Fibroblast of villous mesenchyme (primary cell): ENCODE results near the gene SS18L1. TPM values are rescaled to one million over a fixed set of nuclear protein-coding genes. Genes with fewer than 3 reads are reported as not detected.

Experiments used
- DNase-seq: peaks from one replicate; pipeline ENCODE4 v3.0.0-alpha.2; 2010; ENCODE audit warnings: low read depth
- H3K4me3 ChIP-seq: 2 replicates; pipeline ENCODE4 v1.5.1; 2011; ENCODE audit warnings: low read depth, mild to moderate bottlenecking, low read length
- total RNA-seq: library from RNA; depleted of rRNA; stranded (reverse); fragments of >200 nt; gene quantifications from 2 replicates; pipeline ENCODE4 v1.2.3, GENCODE V29; 2012
- TF ChIP-seq, protein P1 (sequence below): IDR thresholded peaks from 2 replicates; pipeline ENCODE4 v1.5.1; 2012; ENCODE audit warnings: low read depth, mild to moderate bottlenecking, low read length; ENCODE audit not compliant: insufficient read depth

SS18L1 gene
- total RNA-seq, 1 donor, result 14.2 TPM

- no peak for DNase-seq
Observed at GRCh38 chr20:62171245-62171644, 27.7 kb downstream of the SS18L1 start.

DNA sequence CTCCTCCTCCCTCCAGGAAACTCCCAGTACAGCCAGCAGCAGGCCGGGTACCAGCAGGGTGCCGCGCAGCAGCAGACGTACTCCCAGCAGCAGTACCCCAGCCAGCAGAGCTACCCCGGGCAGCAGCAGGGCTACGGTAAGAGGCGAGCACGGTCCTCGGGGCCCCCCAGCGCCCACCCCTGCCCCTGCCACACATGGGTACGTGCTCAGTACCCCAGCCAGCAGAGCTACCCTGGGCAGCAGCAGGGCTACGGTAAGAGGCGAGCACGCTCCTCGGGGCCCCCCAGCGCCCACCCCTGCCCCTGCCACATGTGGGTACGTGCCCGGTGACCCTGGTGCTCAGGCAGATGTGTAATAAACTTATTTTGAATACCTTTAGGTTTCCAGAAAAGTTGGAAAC, 29.1 kb downstream of the SS18L1 start:
- TF ChIP-seq, protein P1, sequence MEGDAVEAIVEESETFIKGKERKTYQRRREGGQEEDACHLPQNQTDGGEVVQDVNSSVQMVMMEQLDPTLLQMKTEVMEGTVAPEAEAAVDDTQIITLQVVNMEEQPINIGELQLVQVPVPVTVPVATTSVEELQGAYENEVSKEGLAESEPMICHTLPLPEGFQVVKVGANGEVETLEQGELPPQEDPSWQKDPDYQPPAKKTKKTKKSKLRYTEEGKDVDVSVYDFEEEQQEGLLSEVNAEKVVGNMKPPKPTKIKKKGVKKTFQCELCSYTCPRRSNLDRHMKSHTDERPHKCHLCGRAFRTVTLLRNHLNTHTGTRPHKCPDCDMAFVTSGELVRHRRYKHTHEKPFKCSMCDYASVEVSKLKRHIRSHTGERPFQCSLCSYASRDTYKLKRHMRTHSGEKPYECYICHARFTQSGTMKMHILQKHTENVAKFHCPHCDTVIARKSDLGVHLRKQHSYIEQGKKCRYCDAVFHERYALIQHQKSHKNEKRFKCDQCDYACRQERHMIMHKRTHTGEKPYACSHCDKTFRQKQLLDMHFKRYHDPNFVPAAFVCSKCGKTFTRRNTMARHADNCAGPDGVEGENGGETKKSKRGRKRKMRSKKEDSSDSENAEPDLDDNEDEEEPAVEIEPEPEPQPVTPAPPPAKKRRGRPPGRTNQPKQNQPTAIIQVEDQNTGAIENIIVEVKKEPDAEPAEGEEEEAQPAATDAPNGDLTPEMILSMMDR, result no peak
- no peak overlapping the region for H3K4me3 ChIP-seq
- no peak for DNase-seq

More at GRCh38 chr20:62171245-62171644, 27.7 kb downstream of the SS18L1 start:
- no peak overlapping the region for H3K4me3 ChIP-seq
- TF ChIP-seq, protein P1, result no peak

DNA sequence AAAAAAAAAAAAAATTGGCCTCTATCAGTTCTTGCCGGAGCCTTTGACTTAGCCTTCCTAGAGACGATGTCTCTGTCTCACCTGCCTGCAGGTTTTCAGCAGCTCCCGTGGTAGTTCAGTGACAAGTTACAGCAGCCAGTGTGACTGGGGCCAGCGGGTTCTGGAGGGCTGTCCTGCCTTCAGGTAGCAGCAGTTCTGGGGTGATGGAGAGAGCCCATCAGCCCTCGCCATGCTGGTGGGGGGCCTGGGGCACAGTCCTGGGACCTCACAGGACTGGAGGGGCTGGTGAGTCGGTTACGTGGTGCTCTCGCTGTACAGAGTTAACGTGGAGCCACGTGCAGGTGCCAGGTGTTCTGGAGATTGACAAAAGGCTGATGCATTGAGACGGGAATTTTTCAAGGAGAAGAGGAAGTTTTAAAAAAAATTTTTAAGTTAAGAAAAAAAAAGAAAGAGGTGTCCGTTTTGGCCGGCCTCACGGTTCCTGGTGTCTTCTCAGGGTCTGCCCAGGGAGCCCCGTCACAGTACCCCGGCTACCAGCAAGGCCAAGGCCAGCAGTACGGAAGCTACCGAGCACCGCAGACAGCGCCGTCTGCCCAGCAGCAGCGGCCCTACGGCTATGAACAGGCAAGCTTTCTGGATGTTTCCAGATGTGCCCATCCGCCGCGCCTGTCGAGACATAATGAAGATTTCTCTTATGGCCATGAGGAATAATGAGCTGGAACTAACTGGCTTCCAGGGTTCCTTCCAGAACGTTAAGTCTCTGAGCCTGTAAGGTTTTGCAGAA, 30.6 kb downstream of the SS18L1 start:
- TF ChIP-seq, protein P1, result no peak
- no peak overlapping the region for H3K4me3 ChIP-seq
- DNase-seq, result no peak

- no peak overlapping the region for H3K4me3 ChIP-seq
- TF ChIP-seq, protein P1, result no peak
- no peak for DNase-seq
Observed at GRCh38 chr20:62174870-62175624, 31.5 kb downstream of the SS18L1 start.

DNA sequence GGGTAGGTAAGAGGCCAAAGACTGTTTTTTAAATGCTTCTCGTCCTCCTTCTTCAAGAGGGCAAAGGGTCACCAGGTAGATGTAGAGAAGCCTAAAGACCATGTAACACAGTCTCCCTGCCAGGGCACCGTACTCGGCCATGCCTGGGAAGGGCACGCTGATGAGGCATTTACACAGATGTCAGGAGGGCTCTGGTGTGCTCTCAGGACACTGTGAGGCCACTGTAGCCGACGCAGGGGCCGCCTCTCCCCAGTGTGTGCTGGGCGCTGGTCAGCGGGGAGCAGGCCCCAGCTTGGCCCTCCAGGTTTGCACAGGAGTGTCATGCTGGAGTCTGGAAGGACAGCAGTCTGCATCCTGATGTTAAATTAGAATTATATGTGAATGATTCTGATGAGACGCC, 32.1 kb downstream of the SS18L1 start:
- TF ChIP-seq, protein P1, result no peak
- H3K4me3 ChIP-seq, result no peak overlapping the region
- no peak for DNase-seq

- DNase-seq, result no peak
- no peak overlapping the region for H3K4me3 ChIP-seq
- TF ChIP-seq, protein P1, result no peak
Observed at GRCh38 chr20:62176866-62177265, 33.3 kb downstream of the SS18L1 start.
